Stimulated activated CD8-positive, alpha-beta memory T cell treated with anti-CD3 and anti-CD28 coated beads, Interleukin-15, amount 100 ng/mL, for 1 hour (primary cell): Measurements from ENCODE around the gene RFPL3.
"Not testable (repeated sequence)": the region's sequence is repeated elsewhere in the genome, so short reads cannot be mapped to it uniquely, and the experiment has no call there.

Experiments
- DNase-seq: peaks from one replicate; pipeline ENCODE4 v3.0.0-alpha.2; 2020; ENCODE audit warnings: low read depth

Gene RFPL3

DNA sequence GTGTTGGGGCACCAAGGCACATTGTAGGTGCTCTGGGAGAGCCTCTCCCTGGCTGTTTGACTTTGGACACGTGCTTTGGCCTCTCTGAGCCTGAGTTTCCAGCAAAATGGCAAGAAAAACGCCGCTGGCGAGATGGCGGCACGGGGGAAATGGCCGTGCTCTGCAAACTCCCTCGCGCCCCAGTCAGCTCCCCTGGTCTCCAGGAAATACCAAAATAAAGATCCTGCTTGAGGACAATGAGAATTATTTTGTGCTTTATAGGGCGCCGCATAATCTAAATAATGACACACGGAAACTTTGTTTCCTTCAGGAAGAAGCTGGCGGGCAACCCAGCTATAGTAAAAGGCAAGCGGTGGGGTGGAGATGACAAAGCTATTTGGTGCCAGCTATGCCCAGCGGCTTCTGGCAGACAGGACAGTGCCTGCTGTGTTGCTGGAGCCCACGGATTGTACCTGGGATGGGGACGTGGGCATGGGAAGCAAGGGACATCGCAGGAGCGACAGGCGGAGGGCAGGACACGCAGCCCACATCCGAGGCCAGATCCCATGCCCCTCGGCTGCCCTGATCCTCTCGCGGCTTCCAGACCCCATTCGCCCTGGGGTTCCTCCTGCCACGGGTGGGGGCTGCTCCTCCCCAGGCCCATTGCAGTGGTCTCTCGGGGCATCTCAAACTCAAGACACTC is 26.3 kb upstream of the RFPL3 start:
- DNase-seq = no peak

GRCh38 chr22:32331918-32332725 is 25.5 kb upstream of the RFPL3 start:
- DNase-seq = no peak

GRCh38 chr22:32333141-32333768 is 24.4 kb upstream of the RFPL3 start:
- DNase-seq = no peak

GRCh38 chr22:32333769-32334659 is 23.7 kb upstream of the RFPL3 start:
- DNase-seq = no peak

- no peak for DNase-seq
Observed at GRCh38 chr22:32334660-32335365, 22.9 kb upstream of the RFPL3 start.

GRCh38 chr22:32335471-32335870 is 22.2 kb upstream of the RFPL3 start:
- no peak for DNase-seq

GRCh38 chr22:32336121-32336603 is 21.5 kb upstream of the RFPL3 start:
- no peak for DNase-seq

GRCh38 chr22:32336771-32337424 is 20.8 kb upstream of the RFPL3 start:
- no peak for DNase-seq

GRCh38 chr22:32337425-32337824 is 20.2 kb upstream of the RFPL3 start:
- not testable (repeated sequence) for DNase-seq

- DNase-seq = no peak
Observed at GRCh38 chr22:32338757-32339156, 18.9 kb upstream of the RFPL3 start.

GRCh38 chr22:32339190-32340012 is 18.3 kb upstream of the RFPL3 start:
- no peak for DNase-seq

DNA sequence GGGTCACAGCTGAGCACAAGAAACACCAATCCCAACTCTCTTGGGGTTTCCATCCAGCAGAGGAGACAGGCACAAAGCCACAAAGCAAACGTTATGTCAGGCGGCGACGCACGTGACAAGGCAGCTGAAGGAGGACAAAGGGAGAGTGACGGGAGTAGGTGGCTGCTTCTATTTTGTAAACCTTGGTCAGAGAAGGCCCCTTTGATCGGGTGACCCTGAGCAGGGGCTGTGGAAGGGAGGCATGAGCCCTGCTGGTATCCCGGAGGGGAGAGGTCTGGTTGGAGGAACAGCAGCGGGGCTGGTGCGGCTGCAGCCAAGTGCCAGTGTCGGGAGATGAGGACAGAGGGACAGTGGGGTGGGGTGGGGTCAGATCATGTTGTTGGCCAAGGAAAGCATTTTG is 17.3 kb upstream of the RFPL3 start:
- no peak for DNase-seq

GRCh38 chr22:32341122-32341740 is 16.4 kb upstream of the RFPL3 start:
- DNase-seq = no peak

DNA sequence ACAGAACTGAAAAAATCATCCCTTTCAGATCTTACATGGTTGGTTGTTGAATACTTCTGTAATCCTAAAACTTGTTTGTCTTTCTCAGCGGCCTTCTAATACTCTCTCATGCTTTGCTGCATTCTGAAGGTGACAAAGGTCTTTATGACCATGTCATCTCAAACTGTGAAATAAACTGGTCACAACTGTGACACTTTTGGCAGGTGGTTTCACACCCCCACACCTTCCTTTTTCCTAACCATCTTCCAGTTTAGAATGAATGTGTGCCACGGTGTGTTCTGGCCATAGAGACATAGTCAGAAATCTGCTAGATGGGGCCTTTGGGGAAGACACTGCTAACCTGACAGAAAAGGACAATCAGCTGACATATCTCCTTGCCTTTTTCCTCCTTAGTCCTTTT is 14.7 kb upstream of the RFPL3 start:
- DNase-seq = no peak

DNA sequence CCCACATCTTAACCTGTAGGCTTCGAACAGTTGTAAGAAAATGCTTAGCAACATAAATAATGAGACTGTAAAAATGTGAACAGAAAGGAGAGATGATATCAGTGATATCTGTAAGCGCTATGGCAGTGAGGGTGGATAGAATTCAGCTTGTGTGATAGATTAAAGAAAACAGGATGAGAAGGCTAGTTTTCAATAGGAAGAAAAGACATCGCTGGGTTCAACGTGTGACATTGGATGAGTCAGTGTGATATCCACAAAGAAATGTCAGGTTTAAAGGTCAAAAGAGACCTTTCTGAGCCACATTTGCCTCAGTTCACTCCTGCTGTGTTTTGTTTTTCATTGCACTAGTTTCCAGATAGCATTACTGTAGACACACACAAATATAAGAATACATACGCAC is 13.7 kb upstream of the RFPL3 start:
- no peak for DNase-seq

DNA sequence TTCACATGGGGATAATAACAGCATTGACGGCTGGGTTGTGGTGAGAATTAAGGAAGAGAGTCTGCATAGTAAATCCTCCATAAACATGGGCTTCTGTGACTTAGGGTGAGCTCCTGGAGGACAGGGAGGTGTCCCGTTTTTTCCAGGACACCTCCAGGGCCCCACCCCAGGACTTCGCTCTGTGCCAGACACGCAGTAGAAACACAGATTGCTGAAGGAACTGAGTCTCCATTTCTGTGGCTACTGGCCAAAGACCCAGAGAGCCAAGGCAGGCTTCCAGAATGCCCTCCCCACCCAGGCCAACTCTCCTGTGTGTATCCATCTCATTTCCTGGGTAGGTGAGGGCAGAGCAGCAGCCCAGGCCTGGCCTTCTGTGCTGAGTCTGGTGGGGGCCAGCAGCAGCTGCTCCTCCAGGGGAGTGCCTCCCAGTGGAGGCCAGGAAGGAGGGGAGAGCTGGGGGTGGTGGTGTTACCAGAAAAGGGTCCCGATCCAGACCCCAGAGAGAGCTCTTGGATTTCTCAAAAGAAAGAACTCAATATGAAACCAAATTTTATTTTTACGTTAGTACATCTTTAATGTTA is 9.5 kb upstream of the RFPL3 start:
- no peak for DNase-seq

- not testable (repeated sequence) for DNase-seq
Observed at GRCh38 chr22:32351875-32352274, 5.8 kb upstream of the RFPL3 start.

GRCh38 chr22:32352681-32353080 is 5.0 kb upstream of the RFPL3 start:
- no peak for DNase-seq

- no peak for DNase-seq
Observed at GRCh38 chr22:32353292-32353691, 4.4 kb upstream of the RFPL3 start.
